ENCODE measurements around the gene CACNA1H.

GRCh38 chr16:1124291-1124690, 28.6 kb upstream of the CACNA1H start:
- no peak for TF ChIP-seq BHLHE40 (IDR thresholded peaks at IDR 0.05; ENCODE audit: borderline replicate concordance)
- no peak for TF ChIP-seq SUZ12 (IDR thresholded peaks at IDR 0.05)
- no peak for TF ChIP-seq ARNT (IDR thresholded peaks at IDR 0.05)
- TF ChIP-seq PKNOX1 (IDR thresholded peaks at IDR 0.05): no peak
- TF ChIP-seq FOXM1 (IDR thresholded peaks at IDR 0.05; ENCODE audit: borderline replicate concordance): no peak
- no peak for TF ChIP-seq NFRKB (IDR thresholded peaks at IDR 0.05)
- TF ChIP-seq HDGF (IDR thresholded peaks at IDR 0.05; ENCODE audit: borderline replicate concordance): no peak
